Measurements from ENCODE around the gene ATCAY.
"Not testable (repeated sequence)": the region's sequence is repeated elsewhere in the genome, so short reads cannot be mapped to it uniquely, and the experiment has no call there.

The ATCAY gene

GRCh38 chr19:3860499-3860898, 20.0 kb upstream of the ATCAY start:
- no peaks in the 10 kb centered on the region for H3K27me3 ChIP-seq (ENCODE audit: control insufficient read depth, insufficient read depth, low read length)
- no peak overlapping the region for H3K27ac ChIP-seq (ENCODE audit: low read length)

GRCh38 chr19:3862826-3863500, 17.5 kb upstream of the ATCAY start:
- H3K9ac ChIP-seq (ENCODE audit: low read length): no peak overlapping the region
- H3K36me3 ChIP-seq (ENCODE audit: control insufficient read depth, low read depth, low read length): no peaks in the 10 kb centered on the region
- H3K27me3 ChIP-seq (ENCODE audit: control insufficient read depth, insufficient read depth, low read length): no peaks in the 10 kb centered on the region
- no peak overlapping the region for H3K4me3 ChIP-seq (ENCODE audit: low read length)
- no peaks in the 10 kb centered on the region for H3K9me3 ChIP-seq (ENCODE audit: control insufficient read depth, low read depth, low read length)
- peaks cover 4% of the 10 kb centered on the region for H3K4me1 ChIP-seq (ENCODE audit: control insufficient read depth, low read depth, low read length)
- H3K27ac ChIP-seq (ENCODE audit: low read length): no peak overlapping the region

More at GRCh38 chr19:3860499-3860898, 20.0 kb upstream of the ATCAY start:
- H3K9me3 ChIP-seq (ENCODE audit: control insufficient read depth, low read depth, low read length): no peaks in the 10 kb centered on the region
- no peak overlapping the region for H3K4me3 ChIP-seq (ENCODE audit: low read length)
- H3K36me3 ChIP-seq (ENCODE audit: control insufficient read depth, low read depth, low read length): no peaks in the 10 kb centered on the region
- no peaks in the 10 kb centered on the region for H3K4me1 ChIP-seq (ENCODE audit: control insufficient read depth, low read depth, low read length)
- no peak overlapping the region for H3K9ac ChIP-seq (ENCODE audit: low read length)

GRCh38 chr19:3863648-3864047, 16.8 kb upstream of the ATCAY start:
- Histone ChIP-seq H3K4me1 (ENCODE audit: control insufficient read depth, low read depth, low read length) (peaks cover 7% of the 10 kb centered on the region), H3K27ac (ENCODE audit: low read length) (no peak overlapping the region), H3K9ac (ENCODE audit: low read length) (no peak overlapping the region), H3K4me3 (ENCODE audit: low read length) (no peak overlapping the region), H3K9me3 (ENCODE audit: control insufficient read depth, low read depth, low read length) (no peaks in the 10 kb centered on the region), H3K27me3 (ENCODE audit: control insufficient read depth, insufficient read depth, low read length) (no peaks in the 10 kb centered on the region), H3K36me3 (ENCODE audit: control insufficient read depth, low read depth, low read length) (no peaks in the 10 kb centered on the region)

GRCh38 chr19:3866910-3867638, 13.4 kb upstream of the ATCAY start:
- no peak overlapping the region for H3K9ac ChIP-seq (ENCODE audit: low read length)
- H3K27me3 ChIP-seq (ENCODE audit: control insufficient read depth, insufficient read depth, low read length): peaks cover 28% of the 10 kb centered on the region
- H3K4me1 ChIP-seq (ENCODE audit: control insufficient read depth, low read depth, low read length): peaks cover 7% of the 10 kb centered on the region
- H3K36me3 ChIP-seq (ENCODE audit: control insufficient read depth, low read depth, low read length): no peaks in the 10 kb centered on the region
- H3K4me3 ChIP-seq (ENCODE audit: low read length): no peak overlapping the region
- no peak overlapping the region for H3K27ac ChIP-seq (ENCODE audit: low read length)
- H3K9me3 ChIP-seq (ENCODE audit: control insufficient read depth, low read depth, low read length): peaks cover 5% of the 10 kb centered on the region

GRCh38 chr19:3867971-3868769, 12.3 kb upstream of the ATCAY start:
- no peak overlapping the region for H3K27ac ChIP-seq (ENCODE audit: low read length)
- H3K4me3 ChIP-seq (ENCODE audit: low read length): peak overlapping the region; percentile 53

GRCh38 chr19:3868770-3869456, 11.6 kb upstream of the ATCAY start, which contains the start of gene ZFR2:
Gene ZFR2, minus strand, starts transcription at chr19:3869038. Its CDS starts 21 bp downstream, at chr19:3869017.
- H3K4me1 ChIP-seq (ENCODE audit: control insufficient read depth, low read depth, low read length): peaks cover 7% of the 10 kb centered on the region
- peaks cover 30% of the 10 kb centered on the region for H3K27me3 ChIP-seq (ENCODE audit: control insufficient read depth, insufficient read depth, low read length)
- H3K4me3 ChIP-seq (ENCODE audit: low read length): peak within 1 kb of the TSS; percentile 53
- H3K27ac ChIP-seq (ENCODE audit: low read length): no peak within 1 kb of the TSS
- peak within 1 kb of the TSS; percentile 52 for H3K9ac ChIP-seq (ENCODE audit: low read length)
- peaks cover 5% of the 10 kb centered on the region for H3K9me3 ChIP-seq (ENCODE audit: control insufficient read depth, low read depth, low read length)
- no peaks in the 10 kb centered on the region for H3K36me3 ChIP-seq (ENCODE audit: control insufficient read depth, low read depth, low read length)

More at GRCh38 chr19:3867971-3868769, 12.3 kb upstream of the ATCAY start:
- peaks cover 7% of the 10 kb centered on the region for H3K4me1 ChIP-seq (ENCODE audit: control insufficient read depth, low read depth, low read length)
- peaks cover 30% of the 10 kb centered on the region for H3K27me3 ChIP-seq (ENCODE audit: control insufficient read depth, insufficient read depth, low read length)
- peak overlapping the region; percentile 52 for H3K9ac ChIP-seq (ENCODE audit: low read length)
- no peaks in the 10 kb centered on the region for H3K36me3 ChIP-seq (ENCODE audit: control insufficient read depth, low read depth, low read length)
- H3K9me3 ChIP-seq (ENCODE audit: control insufficient read depth, low read depth, low read length): peaks cover 5% of the 10 kb centered on the region

- no peak overlapping the region for H3K4me3 ChIP-seq (ENCODE audit: low read length)
- H3K9ac ChIP-seq (ENCODE audit: low read length): no peak overlapping the region
- peaks cover 1% of the 10 kb centered on the region for H3K4me1 ChIP-seq (ENCODE audit: control insufficient read depth, low read depth, low read length)
- peaks cover 5% of the 10 kb centered on the region for H3K9me3 ChIP-seq (ENCODE audit: control insufficient read depth, low read depth, low read length)
- H3K27me3 ChIP-seq (ENCODE audit: control insufficient read depth, insufficient read depth, low read length): peaks cover 30% of the 10 kb centered on the region
- no peaks in the 10 kb centered on the region for H3K36me3 ChIP-seq (ENCODE audit: control insufficient read depth, low read depth, low read length)
- no peak overlapping the region for H3K27ac ChIP-seq (ENCODE audit: low read length)
Observed at GRCh38 chr19:3873151-3873550, 7.3 kb upstream of the ATCAY start.

GRCh38 chr19:3874695-3875094, 5.8 kb upstream of the ATCAY start:
- H3K4me3 ChIP-seq (ENCODE audit: low read length); H3K36me3 ChIP-seq (ENCODE audit: control insufficient read depth, low read depth, low read length); H3K27ac ChIP-seq (ENCODE audit: low read length); H3K4me1 ChIP-seq (ENCODE audit: control insufficient read depth, low read depth, low read length); H3K9me3 ChIP-seq (ENCODE audit: control insufficient read depth, low read depth, low read length); H3K9ac ChIP-seq (ENCODE audit: low read length): not testable (repeated sequence)
- H3K27me3 ChIP-seq (ENCODE audit: control insufficient read depth, insufficient read depth, low read length): peaks cover 23% of the 10 kb centered on the region

- no peaks in the 10 kb centered on the region for H3K36me3 ChIP-seq (ENCODE audit: control insufficient read depth, low read depth, low read length)
- peak overlapping the region; percentile 57 for H3K4me3 ChIP-seq (ENCODE audit: low read length)
- H3K9me3 ChIP-seq (ENCODE audit: control insufficient read depth, low read depth, low read length): no peaks in the 10 kb centered on the region
- H3K27me3 ChIP-seq (ENCODE audit: control insufficient read depth, insufficient read depth, low read length): peaks cover 14% of the 10 kb centered on the region
- H3K27ac ChIP-seq (ENCODE audit: low read length): no peak overlapping the region
- H3K4me1 ChIP-seq (ENCODE audit: control insufficient read depth, low read depth, low read length): peaks cover 3% of the 10 kb centered on the region
- H3K9ac ChIP-seq (ENCODE audit: low read length): no peak overlapping the region
Observed at GRCh38 chr19:3879656-3880055, 829 bp upstream of the ATCAY start.

GRCh38 chr19:3881272-3882040, 971 bp downstream of the ATCAY start:
- Histone ChIP-seq H3K27ac (ENCODE audit: low read length) (no peak overlapping the region), H3K27me3 (ENCODE audit: control insufficient read depth, insufficient read depth, low read length) (peaks cover 14% of the 10 kb centered on the region), H3K4me1 (ENCODE audit: control insufficient read depth, low read depth, low read length) (peaks cover 3% of the 10 kb centered on the region), H3K9me3 (ENCODE audit: control insufficient read depth, low read depth, low read length) (no peaks in the 10 kb centered on the region), H3K36me3 (ENCODE audit: control insufficient read depth, low read depth, low read length) (no peaks in the 10 kb centered on the region), H3K9ac (ENCODE audit: low read length) (peak overlapping the region; percentile 35), H3K4me3 (ENCODE audit: low read length) (peak overlapping the region; percentile 57)
